DMS153 (cell line): ENCODE results near the gene WNT16.

Experiments
- DNase-seq: peaks from one replicate; lab custom pipeline; 2025; lab: John Stamatoyannopoulos, UW

Gene WNT16

GRCh38 chr7:121344093-121344492 is 15.3 kb downstream of the WNT16 start:
- DNase-seq, result no peak

GRCh38 chr7:121344497-121344896 is 15.7 kb downstream of the WNT16 start:
- no peak for DNase-seq

- DNase-seq, result no peak
Measured at GRCh38 chr7:121351682-121352081, 22.9 kb downstream of the WNT16 start.

GRCh38 chr7:121352323-121352722 is 23.5 kb downstream of the WNT16 start:
- DNase-seq, result no peak

GRCh38 chr7:121355574-121355973 is 26.8 kb downstream of the WNT16 start:
- DNase-seq, result no peak

- DNase-seq, result no peak
Measured at GRCh38 chr7:121360564-121360963, 31.8 kb downstream of the WNT16 start.

GRCh38 chr7:121366852-121367431 is 38.1 kb downstream of the WNT16 start:
- DNase-seq, result no peak

GRCh38 chr7:121369462-121369861 is 40.7 kb downstream of the WNT16 start:
- no peak for DNase-seq

GRCh38 chr7:121371367-121371766 is 42.6 kb downstream of the WNT16 start:
- DNase-seq, result no peak

GRCh38 chr7:121371883-121372282 is 43.1 kb downstream of the WNT16 start:
- DNase-seq, result no peak

GRCh38 chr7:121372376-121373010 is 43.7 kb downstream of the WNT16 start:
- no peak for DNase-seq

GRCh38 chr7:121373177-121373576 is 44.4 kb downstream of the WNT16 start:
- DNase-seq, result no peak

GRCh38 chr7:121376979-121377378 is 48.2 kb downstream of the WNT16 start:
- no peak for DNase-seq

- DNase-seq, result no peak
Measured at GRCh38 chr7:121379930-121380329, 51.1 kb downstream of the WNT16 start.

- no peak for DNase-seq
Measured at GRCh38 chr7:121382473-121382872, 53.7 kb downstream of the WNT16 start.

GRCh38 chr7:121383235-121383910 is 54.6 kb downstream of the WNT16 start:
- DNase-seq, result no peak

GRCh38 chr7:121384265-121384664 is 55.5 kb downstream of the WNT16 start:
- DNase-seq, result no peak

- DNase-seq, result no peak
Measured at GRCh38 chr7:121385056-121385799, 56.4 kb downstream of the WNT16 start.

- peak; percentile 72 for DNase-seq
Measured at GRCh38 chr7:121385800-121386179, 57.0 kb downstream of the WNT16 start.

- DNase-seq, result no peak
Measured at GRCh38 chr7:121388950-121389349, 60.1 kb downstream of the WNT16 start.

- no peak for DNase-seq
Measured at GRCh38 chr7:121390109-121390508, 61.3 kb downstream of the WNT16 start.

- DNase-seq, result no peak
Measured at GRCh38 chr7:121390617-121391016, 61.8 kb downstream of the WNT16 start.
